NCI-H2196 treated with DMSO at 0.1 percent for 48 hours (cell line): Measurements from ENCODE around the gene ERBIN.
"Not testable (repeated sequence)": the region's sequence is repeated elsewhere in the genome, so short reads cannot be mapped to it uniquely, and the experiment has no call there.

Experiments
- DNase-seq: peaks from one replicate; lab custom pipeline; 2025; ENCODE audit not compliant: unreplicated experiment; lab: John Stamatoyannopoulos, UW

The ERBIN gene

GRCh38 chr5:66002415-66002814 is 76.0 kb downstream of the ERBIN start:
- no peak for DNase-seq

- DNase-seq, result no peak
Measured at GRCh38 chr5:66004216-66004615, 77.8 kb downstream of the ERBIN start.

GRCh38 chr5:66009277-66009676 is 82.9 kb downstream of the ERBIN start:
- no peak for DNase-seq

DNA sequence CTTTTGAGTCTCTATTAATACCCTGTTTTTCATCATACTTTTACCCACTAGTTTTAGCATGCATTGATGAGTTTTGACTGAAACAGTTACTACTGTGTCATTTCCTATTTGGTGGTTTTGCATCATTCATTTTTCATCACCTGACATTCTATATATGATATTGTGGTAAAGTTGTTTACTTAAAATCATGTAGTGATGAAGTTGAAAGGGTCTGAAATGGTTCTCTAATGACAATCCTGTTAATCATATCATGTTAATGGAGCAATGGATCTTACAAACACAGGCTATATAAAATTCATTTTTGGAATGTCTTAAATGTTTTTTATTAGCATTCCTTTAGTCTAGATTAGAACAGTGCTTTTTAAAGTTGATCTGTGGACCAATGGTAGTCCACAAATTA is 84.1 kb downstream of the ERBIN start:
- no peak for DNase-seq

DNA sequence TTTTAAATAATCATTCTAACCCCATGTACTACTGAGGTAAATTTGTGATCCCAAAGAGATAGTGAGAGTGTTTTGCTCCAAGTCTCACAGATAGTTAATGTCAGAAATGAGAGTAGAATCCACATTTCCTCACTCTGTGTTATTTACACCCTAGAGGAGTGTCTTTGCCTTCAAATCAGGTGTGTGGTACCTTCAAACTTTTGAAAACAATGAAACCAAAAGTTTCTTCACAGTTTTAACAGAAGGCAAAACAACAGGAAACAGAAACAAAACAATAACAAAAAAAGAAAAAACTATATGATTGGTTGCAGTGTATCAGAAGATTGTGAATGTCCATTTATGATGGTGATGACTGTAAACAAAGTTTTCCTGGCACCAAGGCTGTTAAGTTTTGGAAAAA is 85.9 kb downstream of the ERBIN start:
- DNase-seq, result no peak

DNA sequence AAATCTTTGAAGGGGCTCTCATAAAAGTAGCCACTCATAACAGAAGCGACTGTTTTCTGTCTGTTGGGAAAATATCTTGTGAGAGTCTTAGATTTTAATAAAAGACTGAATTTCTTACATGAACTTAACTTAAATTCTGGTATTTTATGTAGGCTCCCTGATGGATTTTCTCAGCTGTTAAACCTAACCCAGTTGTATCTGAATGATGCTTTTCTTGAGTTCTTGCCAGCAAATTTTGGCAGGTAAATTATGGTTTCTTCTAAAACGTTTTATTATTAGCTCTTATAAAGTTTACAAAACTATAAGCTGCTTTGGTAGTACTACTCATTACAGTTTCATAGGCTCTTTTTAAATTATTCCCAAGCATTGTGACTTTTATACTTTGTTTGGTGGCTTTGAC is 87.0 kb downstream of the ERBIN start:
- DNase-seq, result no peak

DNA sequence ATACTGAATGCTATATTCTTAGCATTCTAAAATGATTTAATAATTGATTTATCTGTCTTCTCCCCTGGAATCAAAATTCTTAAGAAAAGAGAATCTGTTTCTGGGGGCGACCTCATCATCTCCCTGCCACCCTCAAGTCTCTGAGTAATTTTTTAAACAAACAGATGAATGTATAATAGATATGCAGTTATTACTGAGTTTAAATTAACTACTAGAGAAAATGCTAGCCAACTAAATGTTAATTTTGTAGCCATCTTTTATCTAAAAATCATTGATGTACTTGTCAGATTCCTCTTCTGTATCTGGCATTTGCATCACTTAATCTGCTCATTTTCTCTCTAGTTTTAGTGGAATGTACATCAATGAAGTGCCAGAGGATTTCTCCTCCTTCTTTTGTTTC is 87.5 kb downstream of the ERBIN start:
- DNase-seq, result no peak

DNA sequence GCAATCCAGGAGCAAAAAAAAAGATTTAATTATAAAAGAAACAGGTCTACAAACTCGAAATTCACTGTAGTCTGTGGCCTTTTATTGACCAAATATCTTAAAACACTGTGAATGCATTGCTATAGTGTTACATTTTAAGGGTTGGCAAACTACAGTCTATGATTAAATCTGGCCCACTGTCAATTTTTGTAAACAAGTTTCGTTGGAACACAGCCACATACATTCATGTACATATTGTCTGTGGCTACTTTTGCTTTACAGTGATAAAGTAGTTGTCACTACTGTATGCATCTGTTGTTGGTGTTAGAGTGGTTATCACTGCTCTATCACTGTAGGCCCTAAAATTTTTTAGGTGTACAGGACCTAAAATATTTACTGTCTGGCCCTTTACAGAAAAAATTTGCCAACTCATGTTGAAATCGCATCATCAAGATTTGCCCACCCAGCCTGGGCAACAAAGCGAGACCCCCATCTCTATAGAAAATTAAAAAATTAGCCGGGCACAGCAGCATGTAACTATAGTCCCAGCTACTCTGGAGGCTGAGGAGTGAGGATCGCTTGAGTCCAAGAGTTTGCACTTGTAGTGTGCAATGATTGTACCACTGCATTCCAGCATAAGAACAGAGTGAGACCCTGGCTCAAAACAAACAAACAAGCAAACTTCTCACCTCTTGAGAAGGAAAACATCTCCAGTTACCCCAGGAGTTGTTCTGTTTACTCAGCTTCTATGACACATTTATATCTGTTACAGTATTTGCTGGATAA is 89.0 kb downstream of the ERBIN start:
- no peak for DNase-seq

DNA sequence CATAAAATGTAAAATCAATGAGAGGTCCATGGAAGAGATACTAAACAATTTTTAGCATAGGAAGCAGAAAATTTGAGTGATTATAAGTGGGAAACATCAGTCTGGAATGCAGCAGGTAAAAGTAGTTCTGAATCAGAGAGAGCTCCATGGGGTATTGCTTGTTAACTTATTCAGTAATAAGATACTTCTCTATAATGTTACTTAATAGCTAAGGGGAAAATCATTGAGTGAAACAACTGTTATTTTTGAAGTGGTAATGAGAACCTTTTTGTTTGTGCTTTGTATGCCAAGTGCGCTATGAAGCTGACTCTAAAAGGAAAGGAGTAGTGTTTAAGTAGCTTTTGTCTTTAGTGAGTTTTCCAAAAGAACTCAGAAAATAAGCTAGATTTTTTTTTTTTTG is 95.2 kb downstream of the ERBIN start:
- DNase-seq, result no peak

DNA sequence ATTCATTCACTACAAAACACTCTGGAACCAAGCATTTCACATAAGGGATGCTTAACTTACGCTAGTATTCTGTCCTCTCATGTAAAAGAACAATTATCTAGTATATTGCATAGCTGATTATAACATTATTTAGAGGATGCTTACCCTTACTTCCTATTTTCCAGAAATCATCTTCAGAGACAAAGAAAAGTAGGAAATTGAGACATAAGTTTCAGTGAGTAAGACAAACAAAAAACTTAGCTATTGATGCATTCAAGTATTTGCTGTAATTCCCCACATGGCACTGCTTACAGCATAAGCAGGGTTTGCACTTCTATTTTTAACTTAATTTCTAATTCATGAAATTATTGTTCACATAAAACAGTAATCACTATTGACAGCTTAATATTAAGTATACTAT is 112.9 kb downstream of the ERBIN start:
- no peak for DNase-seq

- DNase-seq, result no peak
Measured at GRCh38 chr5:66039701-66040100, 113.3 kb downstream of the ERBIN start.

DNA sequence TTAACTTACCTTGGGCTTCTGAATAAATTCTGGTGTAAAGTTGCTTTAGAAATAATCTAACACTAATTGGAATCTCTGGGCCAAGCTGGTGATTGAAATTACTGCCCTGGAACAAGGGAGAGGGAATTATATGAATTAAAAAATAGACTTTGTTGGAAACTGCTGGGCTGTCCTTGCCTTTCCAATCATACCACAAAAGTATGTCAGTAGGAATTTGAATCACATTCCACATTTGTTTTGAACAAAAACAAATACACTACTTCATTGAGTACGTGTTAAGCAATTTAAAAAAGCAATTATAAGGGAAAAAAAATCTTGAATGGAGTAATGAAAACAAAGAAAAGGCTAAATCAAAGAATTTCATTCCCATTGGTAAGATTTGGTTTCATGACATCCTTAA is 115.3 kb downstream of the ERBIN start:
- no peak for DNase-seq

DNA sequence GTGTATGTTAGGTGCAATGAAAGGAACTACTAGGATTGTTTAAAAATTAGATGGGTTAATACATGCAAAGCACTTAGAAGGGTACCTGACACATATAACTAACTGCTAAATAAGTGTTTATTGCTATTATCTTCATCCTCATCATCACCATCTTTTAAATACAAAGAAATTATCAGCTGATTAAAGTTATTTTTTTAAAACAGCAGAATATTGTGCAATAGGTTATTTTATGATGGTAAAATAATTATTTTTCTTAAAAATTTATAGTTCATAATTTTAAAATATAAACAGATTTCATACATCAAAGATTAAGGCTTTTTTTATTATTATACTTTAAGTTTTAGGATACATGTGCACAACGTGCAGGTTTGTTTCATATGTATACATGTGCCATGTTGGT is 130.9 kb downstream of the ERBIN start:
- no peak for DNase-seq

- DNase-seq, result not testable (repeated sequence)
Measured at GRCh38 chr5:66061320-66061719, 134.9 kb downstream of the ERBIN start.

GRCh38 chr5:66063061-66063460 is 136.7 kb downstream of the ERBIN start:
- not testable (repeated sequence) for DNase-seq

- DNase-seq, result no peak
Measured at GRCh38 chr5:66066826-66067225, 140.5 kb downstream of the ERBIN start.

GRCh38 chr5:66072031-66072430 is 145.7 kb downstream of the ERBIN start:
- DNase-seq, result no peak

DNA sequence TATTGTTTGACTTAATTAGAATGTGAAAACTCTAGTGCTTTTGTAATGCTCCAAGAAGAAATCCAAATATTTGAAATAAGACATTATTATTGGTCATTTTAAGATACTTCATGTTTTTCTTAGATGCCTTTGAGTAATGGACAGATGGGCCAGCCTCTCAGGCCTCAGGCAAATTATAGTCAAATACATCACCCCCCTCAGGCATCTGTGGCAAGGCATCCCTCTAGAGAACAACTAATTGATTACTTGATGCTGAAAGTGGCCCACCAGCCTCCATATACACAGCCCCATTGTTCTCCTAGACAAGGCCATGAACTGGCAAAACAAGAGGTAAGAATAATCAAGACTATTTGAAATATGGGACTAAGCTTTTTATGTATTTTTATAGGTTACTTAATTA is 148.5 kb downstream of the ERBIN start:
- no peak for DNase-seq

- no peak for DNase-seq
Measured at GRCh38 chr5:66080664-66081063, 154.3 kb downstream of the ERBIN start.

DNA sequence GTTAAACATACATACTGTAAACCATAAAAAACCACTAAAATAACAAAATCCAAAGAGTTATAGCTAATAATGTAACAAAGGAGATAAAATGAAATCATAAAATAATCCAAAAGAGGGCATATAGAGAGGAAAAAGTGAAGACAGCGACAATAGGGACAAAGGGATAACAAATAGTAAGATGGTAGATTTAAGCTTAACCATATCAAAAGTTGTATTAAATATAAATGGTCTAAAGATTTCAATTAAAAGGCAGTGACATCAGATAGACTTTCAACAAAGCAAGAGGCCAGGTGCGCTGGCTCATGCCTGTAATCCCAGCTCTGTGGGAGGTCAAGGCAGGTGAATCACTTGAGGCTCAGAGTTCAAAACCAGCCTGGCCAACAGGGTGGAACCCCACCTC is 163.0 kb downstream of the ERBIN start:
- no peak for DNase-seq

- DNase-seq, result no peak
Measured at GRCh38 chr5:66100851-66101250, 174.5 kb downstream of the ERBIN start.

DNA sequence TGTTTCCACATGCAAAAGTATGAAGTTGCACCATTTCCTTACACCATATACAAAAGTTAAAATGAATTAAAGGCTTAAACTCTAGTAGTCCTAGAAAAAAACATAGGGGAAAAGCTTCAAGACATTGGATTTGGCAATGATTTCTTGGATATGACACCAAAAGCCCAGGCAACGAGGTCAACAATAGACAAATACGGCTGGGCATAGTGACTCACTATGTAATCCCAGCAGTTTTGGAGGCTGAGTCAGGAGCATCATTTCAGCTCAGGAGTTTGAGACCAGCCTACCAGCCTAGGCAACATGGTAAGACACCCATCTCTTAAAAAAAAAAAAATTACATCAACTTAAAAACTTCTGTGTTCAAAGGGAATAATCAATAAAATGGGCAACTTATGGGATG is 186.8 kb downstream of the ERBIN start:
- no peak for DNase-seq

DNA sequence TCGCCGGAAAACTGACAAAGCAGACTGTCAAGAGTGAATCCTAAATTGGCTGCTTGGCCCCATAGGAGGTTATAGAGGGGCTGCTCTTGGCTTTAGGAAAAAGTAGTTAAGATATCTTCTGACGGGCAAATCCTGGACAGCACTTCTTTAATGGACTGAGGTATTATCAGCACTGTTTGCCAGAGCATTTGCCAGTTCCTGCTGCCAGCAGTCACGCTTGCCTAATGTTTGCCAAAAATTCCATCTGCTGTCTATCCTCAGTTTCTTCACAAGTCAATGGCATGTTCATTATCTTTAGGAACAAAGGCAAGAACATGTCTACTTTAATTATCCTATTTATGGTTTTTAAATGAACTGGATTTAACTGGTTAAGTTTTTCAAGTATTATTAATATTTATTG is 191.9 kb downstream of the ERBIN start:
- DNase-seq, result no peak
